Hematopoietic multipotent progenitor cell treated with erythropoietin and hydrocortisone succinate and interleukin-3 and kit ligand, for 6 days (in vitro differentiated cells): ENCODE data around the gene HRG.
"Not testable (repeated sequence)": the region's sequence is repeated elsewhere in the genome, so short reads cannot be mapped to it uniquely, and the experiment has no call there.

ENCODE experiments used
- DNase-seq: peaks from one replicate; pipeline ENCODE4 v3.0.0-alpha.2; 2015

HRG gene

GRCh38 chr3:186665625-186666188, at the start of gene HRG:
HRG (plus strand) TSS chr3:186666014; CDS start chr3:186666032, 18 bp downstream.
- DNase-seq: no peak

GRCh38 chr3:186616299-186616617, 49.6 kb upstream of the HRG start:
- no peak for DNase-seq

GRCh38 chr3:186617036-186617946, 48.5 kb upstream of the HRG start:
- peak; percentile 91 for DNase-seq

DNA sequence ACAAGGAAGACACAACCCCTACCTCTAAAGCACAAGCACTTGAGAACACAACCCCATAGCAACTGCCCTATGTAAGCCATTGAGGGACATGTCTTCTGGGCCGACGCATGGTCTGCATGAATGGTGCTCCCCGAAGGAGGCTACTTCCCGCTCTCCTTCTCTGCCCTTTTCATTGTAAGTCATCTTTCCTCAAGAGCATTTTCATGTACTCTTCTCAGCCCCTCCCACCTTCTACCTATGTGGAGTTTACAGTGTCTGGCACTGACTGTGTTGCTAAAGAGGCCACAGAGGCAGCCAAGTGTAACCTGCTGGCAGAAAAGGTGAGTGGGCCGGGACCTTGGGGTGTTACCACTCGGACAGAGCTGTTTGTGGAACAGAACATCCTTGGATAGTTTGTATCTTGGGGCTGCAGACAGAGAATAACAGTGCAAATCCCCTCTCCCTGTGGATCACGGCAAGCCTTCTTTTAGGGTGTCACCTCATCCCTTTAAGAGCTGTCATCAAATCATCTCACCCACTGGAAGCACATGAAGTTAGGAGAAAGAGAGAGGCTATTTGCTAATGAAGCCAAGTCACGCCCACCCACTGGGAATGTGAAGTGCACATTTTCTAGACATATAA, 47.4 kb upstream of the HRG start:
- no peak for DNase-seq

DNA sequence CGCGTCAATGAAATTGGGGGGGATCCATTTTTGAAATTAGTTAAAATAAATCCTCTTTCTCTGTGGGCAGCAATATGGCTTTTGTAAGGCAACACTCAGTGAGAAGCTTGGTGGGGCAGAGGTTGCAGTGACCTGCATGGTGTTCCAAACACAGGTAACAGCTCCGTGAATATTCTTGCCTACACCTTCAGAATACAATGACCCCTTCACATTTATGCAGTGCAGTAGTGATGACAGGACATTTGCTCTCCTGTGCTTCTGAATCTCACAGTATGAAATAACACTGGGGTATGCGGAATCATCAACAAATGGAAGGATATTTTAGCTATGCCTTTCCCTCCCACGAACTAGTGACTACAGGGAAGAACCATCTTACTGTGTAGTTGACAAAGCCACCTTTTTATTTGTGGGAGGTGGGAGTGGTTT, 46.0 kb upstream of the HRG start:
- no peak for DNase-seq

- no peak for DNase-seq
These were observed 45.4 kb upstream of the HRG start for GRCh38 chr3:186620213-186621092.

GRCh38 chr3:186621894-186622650, 43.7 kb upstream of the HRG start:
- DNase-seq: no peak

DNA sequence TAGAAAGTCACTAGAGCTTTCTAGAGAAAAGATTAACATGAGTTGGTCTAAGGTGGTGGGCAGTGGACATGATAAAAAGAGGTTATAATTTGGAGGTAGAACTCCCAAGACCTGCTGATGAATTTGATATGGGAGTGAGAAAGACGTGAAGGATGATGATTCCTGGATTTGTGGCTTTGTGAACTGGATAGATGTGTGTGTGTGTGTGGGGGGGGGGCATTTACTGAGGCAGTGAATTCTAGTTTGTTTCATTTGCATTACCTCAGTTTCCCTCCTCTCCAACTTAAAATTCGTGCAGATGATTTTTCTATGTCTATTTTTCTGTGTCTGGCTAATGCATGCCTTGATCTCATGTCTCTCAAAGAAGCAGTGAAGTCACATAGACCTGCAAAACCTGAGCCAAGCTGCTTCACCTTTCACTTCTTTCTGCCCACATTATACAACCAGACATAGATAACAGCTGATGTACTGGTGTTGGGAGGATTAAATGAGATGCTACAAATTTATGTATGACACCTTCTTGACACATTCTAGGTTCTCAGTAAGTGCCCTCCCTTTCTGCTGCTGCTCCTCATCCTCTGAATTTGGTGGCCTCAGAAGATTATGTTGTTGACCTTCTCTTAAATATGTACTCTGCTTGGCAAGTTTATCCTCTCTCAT, 43.0 kb upstream of the HRG start:
- DNase-seq: no peak

- no peak for DNase-seq
These were observed 41.2 kb upstream of the HRG start for GRCh38 chr3:186624598-186624997.

GRCh38 chr3:186625600-186626042, 40.2 kb upstream of the HRG start:
- DNase-seq: no peak

- DNase-seq: no peak
These were observed 39.5 kb upstream of the HRG start for GRCh38 chr3:186626254-186626847.

DNA sequence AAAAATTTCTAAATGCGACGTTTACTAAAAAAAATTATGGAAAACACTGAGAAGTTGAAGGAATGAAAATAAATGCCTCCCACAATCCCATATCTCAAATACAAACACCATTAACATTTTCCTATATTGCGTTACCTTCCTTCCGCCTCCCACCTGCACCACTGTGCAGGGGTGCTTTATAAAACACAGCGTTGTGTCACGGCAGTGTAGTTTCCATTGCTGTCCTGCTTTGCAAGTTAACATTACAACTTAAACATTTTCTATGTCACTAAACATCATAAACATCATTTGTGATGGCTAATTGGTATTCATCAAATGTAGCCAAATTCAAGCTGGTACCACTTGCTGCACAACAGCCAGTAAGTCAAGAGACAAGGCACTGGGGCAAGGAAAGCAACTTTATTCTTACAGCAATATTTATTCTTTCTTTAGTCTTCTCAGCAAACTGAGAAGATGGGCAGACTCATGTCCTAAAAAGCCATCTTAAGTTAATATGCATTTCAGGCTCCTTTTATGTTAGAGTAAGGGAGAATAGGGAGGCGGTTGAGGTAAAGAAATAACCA, 37.9 kb upstream of the HRG start:
- DNase-seq: no peak

DNA sequence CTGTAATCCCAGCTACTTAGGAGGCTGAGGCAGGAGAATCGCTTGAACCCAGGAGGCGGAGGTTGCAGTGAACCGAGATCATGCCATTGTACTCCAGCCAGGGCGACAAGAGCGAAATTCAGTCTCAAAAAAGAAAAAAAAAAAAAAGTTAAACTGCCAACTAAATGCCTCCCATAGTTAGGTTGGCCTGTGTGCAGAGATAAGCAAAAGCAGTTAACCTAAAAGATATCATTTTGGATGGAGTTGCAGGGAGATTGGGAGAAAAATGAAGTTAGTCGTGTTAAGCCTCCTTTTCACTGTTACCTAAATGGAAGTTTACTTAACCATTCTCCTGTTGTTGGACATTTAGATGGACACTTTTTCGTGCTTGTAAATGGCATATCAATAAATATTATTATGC, 37.1 kb upstream of the HRG start:
- peak; percentile 81 for DNase-seq

DNA sequence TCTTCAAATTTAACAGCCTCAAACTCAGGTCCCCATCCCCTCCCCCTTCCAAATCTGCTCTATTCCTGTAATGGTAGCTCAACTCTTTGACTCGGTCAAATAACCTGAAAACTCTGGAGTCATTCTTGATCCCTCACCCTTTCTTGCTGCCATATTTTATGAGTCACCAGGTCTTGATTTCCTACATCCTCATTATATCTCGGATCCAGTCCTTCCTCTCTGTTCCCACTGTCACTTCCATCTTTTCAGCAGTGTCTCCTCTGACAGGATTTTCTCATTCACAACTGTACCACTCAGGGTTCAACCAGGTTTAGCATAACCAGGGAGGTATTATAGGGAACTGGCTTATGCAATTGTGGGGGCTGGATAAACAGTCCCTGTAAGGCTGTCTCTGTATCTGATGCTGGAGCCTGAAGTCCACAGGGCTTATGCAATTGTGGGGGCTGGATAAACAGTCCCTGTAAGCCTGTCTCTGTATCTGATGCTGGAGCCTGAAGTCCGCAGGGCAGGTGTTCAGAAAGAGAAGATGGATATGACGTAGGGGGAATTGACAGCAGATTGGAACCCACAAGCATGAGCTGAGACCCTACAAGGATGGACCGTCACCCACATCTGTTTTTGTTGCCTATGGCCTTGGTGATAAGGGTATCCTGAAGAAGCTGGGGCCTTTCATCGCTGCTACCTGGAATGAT, 34.7 kb upstream of the HRG start:
- DNase-seq: no peak

DNA sequence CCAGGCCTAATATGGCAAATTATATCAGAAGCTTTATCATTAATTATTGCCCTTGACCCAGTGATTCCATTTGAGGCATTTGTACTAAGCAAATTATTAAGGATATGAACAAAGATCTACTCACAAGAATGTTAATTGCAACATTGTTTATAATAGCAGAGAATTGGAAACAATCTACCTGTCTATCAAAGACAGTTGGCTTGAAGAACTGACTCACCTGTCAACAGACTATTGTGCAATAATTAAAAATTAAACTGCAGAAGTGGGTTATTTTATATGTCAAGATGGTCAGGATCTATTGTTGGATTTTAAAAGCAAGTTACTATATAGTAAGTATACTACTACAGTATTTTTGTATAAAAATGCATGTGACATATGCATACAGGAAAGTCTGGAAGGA, 32.3 kb upstream of the HRG start:
- no peak for DNase-seq

- DNase-seq: not testable (repeated sequence)
These were observed 31.6 kb upstream of the HRG start for GRCh38 chr3:186634207-186634606.

GRCh38 chr3:186635532-186635931, 30.3 kb upstream of the HRG start:
- DNase-seq: no peak

DNA sequence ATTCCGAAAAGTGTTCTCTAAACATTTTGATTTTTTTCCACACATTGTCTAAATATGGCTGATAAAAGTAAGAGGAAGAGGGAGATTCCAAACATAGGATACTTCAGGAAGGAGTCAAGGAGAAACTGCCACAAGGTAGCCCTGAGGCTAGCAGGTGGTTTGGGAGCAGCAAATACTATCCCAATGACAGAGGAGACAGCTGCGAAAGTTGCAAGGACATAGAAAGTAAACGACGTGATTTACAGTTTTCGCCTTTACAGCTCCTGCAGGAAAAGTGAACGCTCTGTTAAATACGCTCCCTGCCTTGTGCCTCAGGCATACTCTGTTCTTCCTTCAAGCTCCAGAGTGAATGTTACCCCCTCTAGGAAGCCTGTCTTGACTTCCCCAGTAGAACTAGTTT, 29.3 kb upstream of the HRG start:
- no peak for DNase-seq

DNA sequence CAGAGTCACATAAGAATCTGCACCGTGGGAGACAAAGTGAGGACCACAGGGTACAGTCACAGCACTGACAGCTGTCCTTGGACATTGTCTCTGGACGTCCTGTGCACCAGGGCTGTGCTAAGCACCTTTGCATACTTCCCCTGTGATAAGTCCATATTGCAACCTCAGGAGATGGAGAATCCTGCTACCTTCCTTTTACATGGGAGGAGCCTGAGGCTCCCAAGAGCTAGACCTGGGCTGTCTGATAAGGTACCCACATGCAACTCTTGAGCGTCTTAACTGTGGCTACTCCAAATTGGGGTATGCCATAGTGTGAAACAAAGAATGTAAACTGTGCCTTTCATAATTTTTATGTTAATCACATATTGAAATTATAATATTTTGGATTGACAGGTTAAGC, 28.1 kb upstream of the HRG start:
- DNase-seq: peak; percentile 74

GRCh38 chr3:186638259-186638658, 27.6 kb upstream of the HRG start:
- DNase-seq: no peak
